Measurements from ENCODE around the gene GNB1.
A peak's percentile ranks its signal among the peaks of the same experiment; 100 is the strongest.
"Not testable (repeated sequence)": the region's sequence is repeated elsewhere in the genome, so short reads cannot be mapped to it uniquely, and the experiment has no call there.

The GNB1 gene

DNA sequence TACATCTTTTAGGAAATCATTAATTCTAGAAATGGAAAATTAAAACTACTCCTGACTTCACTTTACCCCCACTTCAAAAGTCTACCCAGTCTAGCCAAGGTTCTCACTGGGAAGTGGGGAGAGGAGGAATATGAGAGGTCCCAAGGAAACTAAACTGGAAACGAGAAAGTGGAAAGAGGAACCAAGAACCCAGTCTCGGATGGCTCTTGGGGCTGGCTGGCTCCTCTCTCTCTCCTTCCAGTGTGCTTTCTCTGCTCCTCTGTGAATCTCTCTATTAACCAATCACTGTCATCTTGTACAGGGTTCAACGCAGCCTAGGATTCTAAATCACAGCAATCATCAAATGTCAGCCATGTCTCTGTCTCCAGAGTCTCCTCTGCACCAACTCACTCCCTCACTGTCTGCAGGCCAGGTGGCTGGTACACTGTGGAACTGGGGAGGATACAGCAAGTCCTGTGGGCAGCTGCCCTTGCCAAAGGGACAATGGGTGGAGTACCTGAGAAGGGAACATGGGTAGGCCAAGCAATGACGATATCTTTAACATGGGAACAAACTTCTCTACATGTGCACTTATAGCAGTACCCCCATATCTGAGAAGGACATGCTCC, 33.7 kb downstream of the GNB1 start:
- no peak for DNase-seq

DNA sequence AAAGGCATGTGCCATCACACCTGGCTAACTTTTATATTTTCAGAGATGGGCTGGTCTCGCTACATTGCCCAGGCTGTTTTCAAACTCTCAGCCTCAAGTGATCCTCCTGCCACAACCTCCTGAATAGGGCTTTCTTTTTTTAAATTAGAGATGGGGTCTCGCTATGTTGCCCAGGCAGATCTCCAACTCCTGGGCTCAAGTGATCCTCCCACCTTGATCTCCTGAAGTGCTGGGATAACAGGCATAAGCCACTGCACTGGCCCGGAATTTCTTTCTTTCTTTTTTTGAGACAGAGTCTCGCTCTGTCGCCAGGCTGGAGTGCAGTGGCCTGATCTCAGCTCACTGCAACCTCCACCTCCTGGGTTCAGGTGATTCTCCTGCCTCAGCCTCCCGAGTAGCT, 34.7 kb downstream of the GNB1 start:
- DNase-seq = not testable (repeated sequence)

DNA sequence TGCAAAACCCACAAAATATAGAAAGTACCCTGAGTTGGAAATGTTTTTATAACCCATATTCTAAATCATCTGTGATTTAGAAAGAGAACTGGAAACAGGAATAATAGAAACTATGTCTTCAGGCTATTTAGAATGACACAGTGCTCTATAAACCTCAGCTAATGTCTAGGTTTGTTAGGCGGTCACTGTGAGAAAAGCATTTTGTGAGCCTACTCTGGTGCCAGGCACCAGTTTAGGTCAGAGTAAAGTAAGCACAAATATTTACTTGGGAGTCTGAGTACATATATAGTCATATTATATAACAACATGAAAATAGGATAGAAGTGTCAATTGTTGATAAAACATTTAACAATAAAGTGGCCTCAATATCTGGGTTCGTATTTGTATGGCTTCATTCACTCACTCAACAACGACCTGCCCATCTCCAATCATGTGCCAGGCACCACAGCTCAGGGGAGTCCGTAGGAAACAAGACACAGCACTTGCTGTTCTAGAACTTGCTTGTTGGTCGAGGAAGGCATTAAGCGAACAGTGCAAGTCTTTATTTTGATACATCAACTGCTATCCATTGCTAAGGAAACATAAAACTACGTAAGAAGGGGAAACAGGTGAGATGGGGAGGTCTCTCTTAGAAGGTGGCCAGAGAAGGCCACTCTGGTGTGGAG, 37.2 kb downstream of the GNB1 start:
- DNase-seq = no peak

DNA sequence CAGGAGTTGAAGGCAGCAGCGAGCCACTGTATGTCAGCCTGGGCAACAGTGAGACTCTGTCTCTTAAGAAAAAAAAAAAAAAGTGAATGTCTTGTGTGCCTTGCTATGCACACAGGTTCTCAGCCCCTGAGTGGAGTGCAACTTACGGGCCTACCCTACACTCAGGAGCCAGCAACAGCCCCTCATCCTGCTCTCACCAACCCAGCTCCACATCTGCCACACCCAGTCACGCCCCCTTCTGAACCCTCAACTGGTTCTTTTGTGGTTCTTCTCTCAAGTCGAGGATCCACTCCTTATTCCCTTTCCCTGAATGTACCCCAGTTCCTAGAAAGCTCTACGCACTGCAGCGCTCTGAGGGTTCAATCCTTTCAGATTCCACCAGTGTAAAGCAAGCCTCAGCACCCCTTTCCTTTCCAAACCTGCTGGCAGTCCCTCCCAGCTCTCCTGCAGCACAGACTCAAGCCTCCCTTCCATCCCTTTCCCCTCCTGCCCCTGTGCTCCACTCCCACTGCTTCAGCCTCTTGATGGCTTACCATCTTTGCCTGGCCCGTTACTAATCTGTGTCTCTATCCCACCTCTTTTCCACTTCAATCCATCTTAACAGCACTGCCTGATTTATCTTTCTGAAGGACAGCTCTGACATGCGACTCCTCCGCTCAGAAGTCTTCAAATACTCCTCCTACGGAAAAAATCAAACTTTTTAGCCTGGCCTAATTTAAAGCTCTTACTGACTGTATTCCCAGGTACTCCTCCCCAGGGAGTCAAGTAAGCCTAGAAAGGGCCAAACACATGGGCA, 38.1 kb downstream of the GNB1 start:
- DNase-seq = no peak

DNA sequence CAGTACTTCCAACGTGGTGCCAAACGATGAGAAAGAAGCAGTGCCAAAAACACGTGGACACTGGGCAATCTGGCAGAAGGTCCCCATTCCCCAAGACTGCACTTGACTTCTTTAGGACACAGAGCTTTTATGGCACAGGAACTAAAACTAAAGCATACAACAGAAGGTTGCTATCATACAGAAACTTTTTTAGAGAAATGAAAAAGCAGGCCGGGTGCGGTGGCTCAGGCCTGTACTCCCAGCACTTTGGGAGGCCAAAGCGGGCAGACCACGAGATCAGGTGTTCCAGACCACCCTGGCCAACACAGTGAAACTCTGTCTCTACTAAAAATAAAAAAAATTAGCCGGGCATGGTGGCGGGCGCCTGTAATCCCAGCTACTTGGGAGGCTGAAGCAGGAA, 43.0 kb downstream of the GNB1 start:
- DNase-seq = no peak

DNA sequence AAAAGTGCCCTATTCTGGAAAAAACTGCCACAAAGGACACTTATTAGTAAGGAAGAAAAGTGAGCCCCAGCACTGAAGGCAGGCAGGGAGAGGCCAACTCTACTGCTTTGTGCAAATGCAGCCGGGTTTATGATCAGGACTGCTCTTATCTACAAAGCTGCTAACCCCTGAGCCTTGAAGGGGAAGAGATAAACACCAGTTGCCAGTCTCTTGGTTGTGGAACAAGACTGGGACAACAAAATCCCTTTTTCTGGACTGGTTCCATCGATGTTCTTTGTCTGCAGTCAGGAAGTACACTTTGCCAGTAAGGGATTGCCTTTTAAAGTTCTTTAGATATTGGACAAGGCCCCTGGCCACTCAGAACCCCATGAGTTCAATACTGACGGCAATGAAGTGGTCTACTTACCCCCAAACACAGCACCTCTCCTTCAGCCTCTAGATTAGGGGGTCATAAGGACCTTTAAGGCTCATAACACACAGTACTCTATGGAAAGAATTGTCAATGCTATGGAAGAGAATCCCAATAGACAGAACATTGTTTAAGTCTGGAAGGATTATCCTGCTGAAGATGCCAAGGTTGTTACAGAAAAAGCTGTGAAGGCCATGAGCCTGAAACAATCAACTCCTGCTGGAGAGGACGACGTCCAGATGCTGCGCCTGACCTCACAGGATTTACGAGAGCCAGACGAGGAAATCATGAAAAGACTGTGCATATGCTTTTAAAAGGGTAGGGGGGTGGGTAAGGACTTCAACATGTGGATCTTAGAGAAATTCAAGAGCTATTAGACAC, 43.6 kb downstream of the GNB1 start:
- no peak for DNase-seq

DNA sequence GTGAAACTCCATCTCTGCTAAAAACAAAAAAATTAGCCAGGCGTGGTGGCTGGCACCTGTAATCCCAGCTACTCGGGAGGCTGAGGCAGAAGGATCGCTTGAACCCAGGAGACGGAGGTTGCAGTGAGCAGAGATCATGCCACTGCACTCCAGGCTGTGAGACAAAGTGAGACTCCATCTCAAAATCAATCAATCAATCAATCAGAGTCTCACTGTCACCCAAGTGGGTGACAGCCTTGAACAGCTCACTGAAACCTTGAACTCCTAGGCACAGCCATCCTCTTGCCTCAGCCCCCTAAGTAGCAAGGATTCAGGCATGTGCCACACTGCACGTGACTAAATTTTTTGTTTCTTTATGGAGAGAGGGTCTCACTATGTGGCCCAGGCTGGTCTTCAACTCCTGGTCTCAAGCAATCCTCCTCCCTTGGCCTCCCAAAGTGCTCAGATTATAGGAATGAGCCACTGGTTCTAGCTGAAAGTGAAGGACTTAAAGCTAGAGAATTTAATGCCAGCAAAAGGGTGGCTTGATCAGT, 44.4 kb downstream of the GNB1 start:
- DNase-seq = no peak

DNA sequence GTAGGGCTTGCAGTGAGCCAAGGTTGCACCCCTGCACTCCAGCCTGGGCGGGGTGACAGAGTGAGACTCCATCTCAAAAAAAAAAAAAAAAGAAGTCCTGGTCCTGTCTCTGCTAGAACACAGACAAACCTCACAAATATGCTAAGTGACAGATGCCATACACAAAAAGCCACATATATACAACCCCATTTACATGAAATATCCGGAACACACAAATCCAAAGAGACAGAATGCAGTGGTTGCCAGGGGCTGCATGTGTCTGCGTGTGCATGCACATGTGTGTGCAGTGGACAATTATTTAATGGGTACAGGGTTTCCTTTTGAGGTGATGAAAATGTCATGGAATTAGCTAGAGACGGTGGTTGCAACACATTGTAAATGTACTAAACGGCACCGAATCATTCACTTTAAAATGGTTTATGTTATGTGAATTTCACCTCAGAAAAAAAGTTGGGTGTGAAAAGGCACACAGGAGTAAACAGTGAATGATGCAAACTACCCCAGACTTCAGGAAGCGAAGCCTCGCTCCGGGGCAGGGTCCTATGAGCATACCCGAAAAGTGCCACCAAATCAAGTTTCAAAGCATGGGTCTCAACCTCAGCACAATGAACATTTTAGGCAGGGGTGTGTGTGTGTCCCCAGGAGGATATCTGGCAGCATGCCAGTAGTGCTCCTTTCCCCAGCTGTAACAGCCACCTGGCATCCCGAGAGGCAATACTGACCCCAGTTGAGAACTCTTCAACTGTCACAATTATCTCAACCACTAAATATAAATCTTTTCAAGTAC, 48.3 kb downstream of the GNB1 start:
- DNase-seq = no peak

DNA sequence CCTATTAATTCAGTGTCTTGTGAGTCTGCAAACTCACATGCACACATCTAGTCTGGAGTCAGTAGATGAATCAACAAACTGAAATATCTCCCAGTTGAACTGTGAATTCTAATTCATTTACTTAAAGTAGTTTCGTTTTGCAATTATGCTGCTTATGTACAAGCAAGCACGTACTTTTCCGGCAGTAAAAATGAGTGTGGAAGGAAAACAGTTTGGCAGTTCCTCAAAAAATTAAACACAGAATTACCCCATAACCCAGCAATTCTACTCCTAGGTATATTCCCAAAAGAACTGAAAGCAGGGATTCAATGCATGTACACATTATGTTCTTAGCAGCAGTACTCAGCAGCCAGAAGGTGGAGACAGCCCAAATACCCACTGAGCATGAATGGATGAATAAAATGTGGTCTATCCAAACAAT, 49.3 kb downstream of the GNB1 start:
- no peak for DNase-seq

DNA sequence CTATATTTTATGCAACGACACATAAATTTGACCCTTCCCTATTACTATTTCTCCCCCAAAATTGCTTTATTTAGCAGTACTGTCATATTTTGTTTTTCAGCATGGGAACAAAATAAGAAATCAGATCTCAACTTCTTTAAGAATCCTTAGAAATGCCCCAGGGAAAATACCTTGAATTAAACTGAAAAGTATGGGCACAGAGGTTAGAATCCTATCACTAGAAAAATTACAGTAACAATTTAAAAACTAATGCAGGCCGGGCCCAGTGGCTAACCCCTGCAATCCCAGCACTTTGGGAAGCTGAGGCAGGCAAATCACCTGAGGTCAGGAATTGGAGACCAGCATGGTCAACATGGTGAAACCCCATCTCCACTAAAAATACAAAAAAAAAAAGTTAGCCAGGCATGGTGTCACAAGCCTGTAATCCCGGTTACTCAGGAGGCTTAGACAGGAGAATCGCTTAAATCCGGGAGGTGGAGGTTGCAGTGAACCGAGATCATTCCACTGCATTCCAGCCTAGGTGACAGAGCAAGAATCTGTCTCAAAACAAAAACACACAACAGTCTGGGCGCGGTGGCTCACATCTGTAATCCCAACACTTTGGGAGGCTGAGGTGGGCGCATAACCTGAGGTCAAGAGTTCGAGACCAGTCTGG, 51.4 kb downstream of the GNB1 start:
- no peak for DNase-seq

DNA sequence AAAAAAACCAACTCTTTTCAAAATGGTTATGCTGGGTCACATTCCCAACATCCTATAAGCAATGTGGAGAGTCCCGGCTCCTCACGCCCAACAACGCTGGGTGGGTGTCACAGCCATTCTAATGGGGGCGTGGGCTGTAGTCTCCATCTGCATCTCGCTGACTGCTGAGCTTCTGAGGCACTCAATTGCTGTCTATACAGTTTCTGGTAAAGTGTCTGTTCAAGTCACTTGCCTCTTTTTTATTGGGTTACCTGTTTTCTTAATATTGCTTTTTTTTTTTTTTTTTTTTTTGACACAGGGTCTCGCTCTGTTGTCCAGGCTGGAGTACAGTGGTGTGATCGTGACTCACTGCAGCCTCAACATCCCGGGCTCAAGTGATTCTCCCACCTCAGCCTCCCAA, 54.8 kb downstream of the GNB1 start:
- DNase-seq = no peak

DNA sequence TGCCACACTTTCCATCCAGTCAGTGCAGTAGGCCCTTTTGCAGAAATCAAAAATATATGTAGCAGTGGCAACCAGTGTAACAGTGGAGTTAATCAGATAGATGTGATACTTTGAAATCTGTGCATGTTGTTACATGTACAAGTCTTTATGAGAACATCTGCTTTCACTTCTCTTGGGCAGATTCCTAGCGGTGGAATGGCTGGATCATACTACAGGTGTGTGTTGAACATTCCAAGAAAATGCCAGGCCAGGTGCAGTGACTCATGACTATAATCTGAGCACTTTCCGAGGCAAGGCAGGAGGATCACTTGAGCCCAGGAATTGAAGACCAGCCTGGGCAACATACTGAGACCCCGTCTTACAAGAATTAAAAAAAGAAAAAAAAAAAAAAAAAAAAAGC, 55.3 kb downstream of the GNB1 start:
- no peak for DNase-seq

DNA sequence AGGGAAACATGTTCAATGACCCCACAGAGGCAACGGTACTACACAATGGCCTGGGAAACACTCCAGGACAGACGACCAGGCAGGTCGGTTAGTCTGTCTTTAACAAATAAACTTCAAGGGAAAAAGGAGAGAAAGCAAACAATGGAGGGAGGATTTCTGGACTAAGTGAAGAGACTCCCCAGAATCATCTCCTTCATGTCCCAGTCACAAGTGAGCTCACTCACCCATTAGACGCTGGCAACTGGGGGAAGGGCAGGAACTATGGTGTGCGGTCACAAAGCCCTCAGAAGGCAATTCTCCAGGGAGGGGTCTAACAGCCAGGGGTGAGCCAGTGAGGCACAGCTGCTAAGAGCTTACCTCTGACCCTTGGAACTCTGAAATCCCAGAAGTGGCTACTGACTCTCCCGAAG, 57.0 kb downstream of the GNB1 start:
- DNase-seq = peak; percentile 40

DNA sequence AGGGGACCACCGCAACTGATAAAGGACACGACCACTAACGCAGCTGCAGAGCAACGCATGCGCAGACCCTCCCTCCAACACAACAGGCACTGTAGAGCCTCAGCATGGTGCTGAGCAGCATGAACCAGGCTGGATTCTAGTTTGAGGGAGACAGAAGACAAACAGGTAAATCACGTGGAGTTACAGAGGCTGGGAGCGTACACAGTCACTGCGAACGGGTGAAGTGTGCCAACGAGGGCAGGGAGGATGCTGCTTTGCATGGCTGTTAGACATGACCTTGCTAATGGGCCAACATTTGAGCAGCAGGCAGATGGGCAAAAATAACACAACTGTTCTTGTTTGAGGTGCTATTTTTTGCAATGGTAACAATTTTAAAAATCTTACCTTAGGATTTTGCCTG, 57.4 kb downstream of the GNB1 start:
- DNase-seq = no peak

DNA sequence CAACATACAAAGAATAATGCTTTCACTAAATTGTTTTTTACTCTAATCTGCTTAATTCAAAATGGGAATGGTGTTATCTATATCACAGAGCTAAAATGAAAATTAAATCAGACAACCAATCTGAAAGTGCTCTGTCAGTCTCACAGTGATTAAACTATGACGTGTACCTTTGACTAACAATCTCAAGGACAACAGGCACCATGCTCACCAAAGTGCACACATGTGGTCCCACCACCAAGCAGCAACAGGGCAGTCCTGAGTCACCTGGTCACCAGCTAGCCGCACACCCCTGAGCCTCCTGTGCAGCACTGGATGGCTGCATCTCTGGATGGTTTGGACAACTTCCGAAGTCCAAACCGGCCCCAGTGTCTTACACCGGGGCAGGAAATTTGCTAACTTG, 58.1 kb downstream of the GNB1 start:
- no peak for DNase-seq

DNA sequence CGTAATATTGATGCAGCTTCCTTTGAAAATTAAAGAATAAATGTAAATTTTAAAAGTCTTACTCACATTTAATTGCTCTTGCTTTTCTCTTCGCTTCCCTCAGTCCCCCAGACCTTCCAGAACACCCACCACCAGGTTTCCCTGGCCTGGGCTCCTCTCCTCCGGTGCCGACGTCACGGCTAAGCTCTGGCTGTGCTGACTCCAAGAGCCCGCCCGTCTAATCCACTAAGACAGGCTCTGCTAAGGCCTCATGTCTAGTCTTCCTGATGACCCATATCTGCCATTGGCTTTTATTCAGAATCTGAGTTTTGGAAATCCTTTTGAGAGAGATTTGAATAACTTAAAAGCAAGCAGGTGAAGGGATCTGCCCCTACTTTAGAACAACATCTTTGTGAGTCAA, 58.7 kb downstream of the GNB1 start:
- DNase-seq = no peak

DNA sequence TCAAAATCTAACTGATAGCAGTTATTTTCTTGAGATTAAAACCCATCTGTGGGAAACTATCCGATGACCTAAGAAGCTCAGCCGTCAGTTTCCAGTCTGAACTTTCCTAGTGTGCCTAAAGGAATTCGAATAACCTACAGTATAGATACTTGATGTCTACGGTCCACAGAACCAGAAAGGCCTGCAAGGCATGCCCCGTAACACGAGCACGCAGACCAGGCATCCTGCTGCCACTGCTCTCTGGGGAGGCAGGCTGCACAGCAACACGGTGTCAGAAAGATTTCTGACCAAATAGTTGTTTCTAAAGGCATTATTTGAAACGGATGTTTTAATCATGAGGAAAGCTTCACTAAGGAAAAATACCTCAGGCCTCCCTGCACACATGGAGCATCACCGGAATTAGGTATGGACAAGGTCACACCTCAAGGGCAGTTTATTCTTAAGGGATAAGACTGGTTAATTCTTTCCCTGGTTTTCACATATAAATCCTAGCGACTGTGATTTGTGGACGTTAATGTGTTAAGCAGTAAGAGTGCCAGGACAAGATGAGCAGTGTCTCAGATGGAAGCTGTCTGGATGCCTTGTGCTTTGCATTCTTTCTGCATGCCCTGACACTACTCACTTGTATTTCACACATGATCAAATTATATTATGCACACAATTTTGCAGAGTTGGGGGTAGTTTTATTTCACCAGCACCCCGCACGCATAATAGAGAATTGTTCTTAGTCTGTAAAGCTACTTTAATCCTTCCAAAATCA, 63.6 kb downstream of the GNB1 start:
- peak; percentile 33 for DNase-seq

DNA sequence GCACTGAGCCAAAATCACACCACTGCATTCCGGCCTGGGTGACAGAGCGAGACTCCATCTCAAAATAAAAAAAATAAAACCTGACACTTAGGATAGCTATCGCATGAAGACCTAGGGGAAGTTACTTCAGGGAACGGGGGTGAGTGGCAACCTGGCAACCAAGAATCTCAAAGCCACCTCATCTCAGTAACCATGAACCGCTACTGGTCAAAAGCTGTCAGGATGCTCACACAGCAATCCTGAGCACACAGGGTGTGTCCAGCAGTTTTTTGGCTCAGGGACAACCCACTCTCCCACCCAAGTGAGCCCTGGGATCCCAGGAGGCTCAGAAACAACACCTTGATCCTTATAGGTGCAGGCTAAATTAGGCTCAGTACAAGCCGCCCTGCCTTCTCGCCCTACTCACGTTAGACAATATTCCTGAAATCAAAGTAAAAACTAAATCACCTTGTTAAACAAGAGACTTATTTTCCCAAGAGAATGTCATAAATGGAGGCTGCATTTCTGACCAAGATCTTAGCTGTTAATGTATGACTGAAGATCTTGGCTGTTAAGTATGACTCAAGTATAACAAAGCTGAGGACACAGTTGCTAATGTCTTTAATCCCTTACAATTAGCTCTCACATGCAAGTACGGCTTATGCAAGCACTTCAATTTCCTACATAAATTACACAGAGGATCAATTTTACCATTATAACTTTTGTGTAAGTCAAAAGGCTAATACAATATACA, 64.4 kb downstream of the GNB1 start:
- DNase-seq = peak; percentile 23

DNA sequence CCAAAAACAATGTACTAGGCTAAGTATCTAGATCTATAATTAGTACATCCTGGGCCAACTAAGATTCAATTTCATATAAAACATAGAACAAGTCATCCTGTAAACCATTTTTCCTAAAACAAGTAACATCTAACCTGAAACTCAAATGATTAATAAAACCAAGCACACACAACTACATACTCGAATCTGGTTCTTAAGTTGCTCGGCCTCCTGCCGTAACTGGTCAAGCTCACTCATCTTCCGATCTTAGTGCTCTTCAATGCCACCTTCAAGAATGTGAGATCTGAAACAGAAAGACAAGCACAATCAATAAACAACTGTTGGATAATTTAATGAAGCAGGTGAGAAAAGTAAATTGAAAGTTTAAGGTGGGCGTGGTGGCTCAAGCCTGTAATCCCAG, 65.7 kb downstream of the GNB1 start:
- DNase-seq = no peak

DNA sequence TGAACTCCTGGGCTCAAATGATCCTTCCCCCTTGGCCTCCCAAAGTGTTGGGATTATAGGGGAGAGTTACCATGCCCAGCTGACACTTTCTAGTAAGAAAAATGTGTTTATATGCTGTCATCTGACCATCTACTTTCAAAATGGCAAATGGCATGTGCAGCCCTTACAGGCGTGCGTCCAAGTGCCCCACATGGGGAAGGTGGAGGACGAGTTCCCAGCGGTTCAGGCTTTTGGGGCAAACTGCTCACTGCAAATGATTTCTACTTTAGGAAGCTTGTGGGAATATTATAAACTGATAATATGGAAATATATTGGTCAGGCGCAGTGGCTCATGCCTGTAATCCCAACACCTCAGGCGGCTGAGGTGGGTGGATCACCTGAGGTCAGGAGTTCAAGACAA, 71.1 kb downstream of the GNB1 start:
- DNase-seq = no peak
